Suprapubic skin (tissue), 4 donors: Measurements from ENCODE around the gene CABP4.

Experiments used
- CTCF ChIP-seq, 2 donors: fragments of 200-600 bp in 1 of 2; fragments of 450-650 bp in 1 of 2; sonication (generic) in 1 of 2; IDR thresholded peaks; one replicate each; pipeline ENCODE4 v1.5.1; 2016 to 2019; ENCODE audit warnings: antibody characterized with exemption in 2 of 2, mild to moderate bottlenecking in 1 of 2, moderate library complexity in 1 of 2
- POLR2A ChIP-seq, 2 donors: fragments of 450-650 bp; IDR thresholded peaks; one replicate each; pipeline ENCODE4 v1.6.1; 2017; ENCODE audit warnings: antibody characterized with exemption in 2 of 2, mild to moderate bottlenecking in 2 of 2, moderate library complexity in 2 of 2
- POLR2AphosphoS5 ChIP-seq, 3 donors: sonication (generic); formaldehyde crosslinking; IDR thresholded peaks; one replicate each; pipeline ENCODE4 v1.6.1; 2017; ENCODE audit warnings: antibody characterized with exemption in 3 of 3

- TF ChIP-seq CTCF (IDR thresholded peaks at IDR 0.05) (no peak), POLR2AphosphoS5 (IDR thresholded peaks at IDR 0.05) (no peak), POLR2A (IDR thresholded peaks at IDR 0.05) (no peak)
These were observed 38.5 kb upstream of the CABP4 start for GRCh38 chr11:67416416-67417335.
